ENCODE measurements around the gene NBEA.
A peak's percentile ranks its signal among the peaks of the same experiment; 100 is the strongest.
"Not testable (repeated sequence)": the region's sequence is repeated elsewhere in the genome, so short reads cannot be mapped to it uniquely, and the experiment has no call there.

Gene NBEA

GRCh38 chr13:35092751-35093150, 150.7 kb downstream of the NBEA start:
- no peak for DNase-seq (ENCODE audit: low read depth)

- no peak for DNase-seq (ENCODE audit: low read depth)
Measured at GRCh38 chr13:35093356-35093755, 151.3 kb downstream of the NBEA start.

- not testable (repeated sequence) for DNase-seq (ENCODE audit: low read depth)
Measured at GRCh38 chr13:35106771-35107170, 164.7 kb downstream of the NBEA start.

- no peak for DNase-seq (ENCODE audit: low read depth)
Measured at GRCh38 chr13:35107535-35107934, 165.5 kb downstream of the NBEA start.

- not testable (repeated sequence) for DNase-seq (ENCODE audit: low read depth)
Measured at GRCh38 chr13:35113612-35114011, 171.5 kb downstream of the NBEA start.

DNA sequence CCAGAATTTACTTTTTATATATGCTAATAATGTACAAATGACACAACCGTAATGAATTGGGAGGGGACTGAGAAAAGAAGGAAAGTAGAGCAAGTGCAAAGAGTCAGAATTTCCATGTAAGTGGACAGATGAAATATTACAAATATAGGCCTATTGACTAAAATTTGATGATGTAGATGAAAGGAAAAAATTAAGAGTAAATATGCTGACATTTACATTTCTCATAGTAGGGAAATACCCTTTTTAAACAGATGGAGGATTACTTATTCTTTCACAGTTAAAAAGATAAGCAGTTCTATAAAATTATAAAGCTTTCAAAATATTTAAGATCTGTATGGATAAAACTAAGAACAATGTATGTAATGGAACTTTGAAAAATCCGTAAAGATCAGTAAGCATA, 185.4 kb downstream of the NBEA start:
- DNase-seq (ENCODE audit: low read depth): no peak

DNA sequence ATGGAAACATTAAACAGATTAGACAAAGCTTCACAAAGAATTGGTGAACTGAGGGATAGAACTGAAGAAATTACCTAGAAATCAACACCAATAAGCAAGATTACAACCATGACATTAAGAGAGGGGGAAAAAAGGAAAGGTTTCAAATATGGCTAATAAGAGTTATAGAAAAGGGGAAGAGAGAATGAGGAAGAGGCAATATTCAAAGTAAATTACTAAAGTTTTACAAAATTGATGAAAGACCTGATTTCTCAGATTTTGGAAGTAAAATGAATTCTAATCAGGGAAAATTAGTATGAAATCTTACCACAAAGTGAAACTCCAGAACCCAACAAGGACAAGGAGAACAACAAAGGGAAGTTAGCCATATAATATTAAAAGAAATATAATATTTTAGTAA, 187.4 kb downstream of the NBEA start:
- no peak for DNase-seq (ENCODE audit: low read depth)

GRCh38 chr13:35131471-35131870, 189.4 kb downstream of the NBEA start:
- DNase-seq (ENCODE audit: low read depth): no peak

DNA sequence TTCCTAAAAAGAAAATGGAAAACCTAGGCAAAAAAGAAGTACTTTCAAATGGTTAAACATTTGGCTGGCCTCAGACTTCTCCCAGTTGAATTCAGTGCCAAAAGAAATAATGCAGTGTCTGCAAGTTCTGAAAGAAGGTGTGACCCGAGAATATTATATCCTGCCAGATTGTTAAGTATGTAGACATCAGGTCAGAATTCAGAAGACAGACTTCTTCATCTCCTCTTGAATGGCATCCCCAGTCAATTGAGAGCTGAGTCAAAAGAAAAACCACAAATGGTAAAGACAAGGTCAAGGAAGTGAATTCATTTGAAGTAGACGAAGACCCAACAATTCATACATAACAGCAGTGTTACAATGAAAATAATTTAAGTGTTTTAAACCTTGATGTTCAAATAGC, 194.5 kb downstream of the NBEA start:
- DNase-seq (ENCODE audit: low read depth): no peak

GRCh38 chr13:35139591-35139990, 197.5 kb downstream of the NBEA start:
- DNase-seq (ENCODE audit: low read depth): no peak

GRCh38 chr13:35140321-35140720, 198.3 kb downstream of the NBEA start:
- no peak for DNase-seq (ENCODE audit: low read depth)

- no peak for DNase-seq (ENCODE audit: low read depth)
Measured at GRCh38 chr13:35140831-35141230, 198.8 kb downstream of the NBEA start.

DNA sequence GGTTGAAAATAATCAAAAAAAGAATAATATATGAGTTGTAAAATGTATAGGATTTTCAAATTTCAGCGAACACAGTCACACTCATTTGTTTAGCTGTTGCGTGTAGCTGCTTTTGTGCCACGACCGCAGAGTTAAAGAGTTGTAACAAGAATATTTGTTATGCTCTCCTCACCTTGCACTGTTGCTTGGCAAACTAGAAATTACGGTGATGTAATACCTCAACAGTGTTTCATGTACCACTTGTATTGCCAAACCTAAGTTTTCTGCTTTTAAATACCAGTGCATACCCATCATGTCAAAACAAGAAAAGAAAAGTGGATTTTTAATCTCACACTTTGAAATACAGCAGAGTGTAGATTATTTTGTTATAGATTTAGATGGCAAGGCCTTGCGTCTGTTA, 201.1 kb downstream of the NBEA start:
- DNase-seq (ENCODE audit: low read depth): no peak

GRCh38 chr13:35144166-35144890, 202.3 kb downstream of the NBEA start:
- DNase-seq (ENCODE audit: low read depth): no peak

DNA sequence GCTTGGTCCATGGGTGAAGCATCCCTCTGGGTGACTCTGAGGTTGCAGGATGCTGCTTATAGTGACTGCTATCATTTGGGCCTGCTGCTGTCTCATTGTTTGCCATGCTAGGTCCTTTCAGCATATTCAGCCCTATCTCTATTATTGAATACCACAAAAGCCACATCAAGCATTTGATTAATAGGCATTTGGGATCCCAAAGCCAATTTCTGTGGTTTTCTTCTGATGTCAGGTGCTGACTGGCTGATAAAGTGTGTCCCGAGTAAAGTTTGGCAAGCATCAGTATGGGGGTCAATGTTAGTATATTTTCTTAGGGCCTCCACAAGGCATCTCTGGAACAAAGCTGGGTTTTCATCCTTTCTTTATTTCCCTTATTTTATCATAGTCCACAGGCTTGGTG, 204.6 kb downstream of the NBEA start:
- DNase-seq (ENCODE audit: low read depth): no peak

DNA sequence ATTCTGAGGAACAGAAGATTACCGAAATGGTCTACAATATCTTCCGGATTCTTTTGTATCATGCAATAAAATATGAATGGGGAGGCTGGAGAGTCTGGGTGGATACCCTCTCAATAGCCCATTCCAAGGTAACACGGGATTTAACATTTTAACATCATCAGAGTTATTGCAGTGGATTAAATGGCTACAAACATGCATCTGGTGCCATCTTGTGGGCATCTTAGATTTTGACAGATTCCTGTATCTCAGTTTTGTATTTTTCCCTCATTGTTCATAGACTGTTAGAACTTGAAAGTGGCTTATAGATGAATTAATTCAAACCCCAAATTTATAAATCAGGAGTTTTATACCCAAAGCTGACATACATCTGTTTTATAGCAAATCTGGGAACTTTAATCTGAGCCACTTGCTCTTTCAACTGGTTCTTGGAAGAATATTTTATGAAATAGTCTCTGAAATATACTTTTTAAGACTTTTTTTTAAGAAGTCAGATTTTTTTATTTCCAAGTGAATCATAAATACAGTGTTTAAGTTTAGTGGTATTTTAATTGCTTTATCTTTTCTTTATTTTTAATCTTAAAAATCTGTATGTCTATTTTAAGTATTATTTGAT, 215.2 kb downstream of the NBEA start:
- no peak for DNase-seq (ENCODE audit: low read depth)

DNA sequence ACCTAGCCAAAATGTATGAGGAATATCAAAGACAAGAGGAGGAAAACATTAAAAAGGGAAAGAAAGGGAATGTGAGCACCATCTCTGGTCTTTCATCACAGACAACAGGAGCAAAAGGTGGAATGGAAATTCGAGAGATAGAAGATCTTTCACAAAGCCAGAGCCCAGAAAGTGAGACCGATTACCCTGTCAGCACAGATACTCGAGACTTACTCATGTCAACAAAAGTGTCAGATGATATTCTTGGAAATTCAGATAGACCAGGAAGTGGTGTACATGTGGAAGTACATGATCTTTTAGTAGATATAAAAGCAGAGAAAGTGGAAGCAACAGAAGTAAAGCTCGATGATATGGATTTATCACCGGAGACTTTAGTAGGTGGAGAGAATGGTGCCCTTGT, 217.0 kb downstream of the NBEA start:
- no peak for DNase-seq (ENCODE audit: low read depth)

- no peak for DNase-seq (ENCODE audit: low read depth)
Measured at GRCh38 chr13:35160896-35161295, 218.8 kb downstream of the NBEA start.

GRCh38 chr13:35162420-35162819, 220.3 kb downstream of the NBEA start:
- no peak for DNase-seq (ENCODE audit: low read depth)

GRCh38 chr13:35163674-35164073, 221.6 kb downstream of the NBEA start:
- DNase-seq (ENCODE audit: low read depth): no peak

- DNase-seq (ENCODE audit: low read depth): no peak
Measured at GRCh38 chr13:35164324-35164932, 222.4 kb downstream of the NBEA start.

GRCh38 chr13:35165205-35165604, 223.1 kb downstream of the NBEA start:
- DNase-seq (ENCODE audit: low read depth): no peak

GRCh38 chr13:35179494-35179893, 237.4 kb downstream of the NBEA start:
- peak; percentile 45 for DNase-seq (ENCODE audit: low read depth)
